CD4-positive, alpha-beta T cell (primary cell): Measurements from ENCODE around the gene TCF4. TPM values are rescaled to one million over a fixed set of nuclear protein-coding genes. Genes with fewer than 3 reads are reported as not detected.

Experiments used
- ATAC-seq: fragments of 200-7000 bp; cut with Tn5 transposase; one replicate; pipeline ENCODE4 v1.10.0; 2022; ENCODE audit warnings: mild to moderate bottlenecking; ENCODE audit not compliant: poor library complexity
- CTCF ChIA-PET: fragments of 350-600 bp; sonication (Branson Sonifier 250); formaldehyde crosslinking; loops from one replicate; lab custom pipeline; 2021; ENCODE audit warnings: antibody characterized with exemption, inconsistent platforms; lab: Charles Lee
- POLR2A ChIA-PET: fragments of 350-600 bp; sonication (Branson Sonifier 250); formaldehyde crosslinking; loops from one replicate; lab custom pipeline; 2021; ENCODE audit warnings: antibody characterized with exemption, inconsistent platforms; lab: Charles Lee
- DNase-seq, 14 experiments: peaks; one replicate each; pipeline ENCODE4 v3.0.0-alpha.2; 2013 to 2020; ENCODE audit warnings: mixed read lengths in 2 of 14
- H3K27ac ChIP-seq, 2 donors: one replicate each; pipeline versions ENCODE4 v1.5.1 to v1.7.0; 2013; ENCODE audit warnings: low read length in 2 of 2, low read depth in 1 of 2, mild to moderate bottlenecking in 1 of 2
- H3K27me3 ChIP-seq, 2 experiments: 1 replicate in 1 of 2; 2 replicates in 1 of 2; pipeline versions ENCODE4 v1.6.1 to v1.7.0; 2013; ENCODE audit warnings: low read length in 2 of 2, control low read depth in 1 of 2, mild to moderate bottlenecking in 1 of 2, moderate library complexity in 1 of 2; ENCODE audit not compliant: insufficient read depth in 2 of 2, control insufficient read depth in 1 of 2
- H3K36me3 ChIP-seq: one replicate; pipeline ENCODE4 v1.6.1; 2013; ENCODE audit warnings: low read length, control low read depth; ENCODE audit not compliant: insufficient read depth
- H3K4me1 ChIP-seq: one replicate; pipeline ENCODE4 v1.6.1; 2013; ENCODE audit warnings: low read length, control low read depth; ENCODE audit not compliant: insufficient read depth
- H3K4me3 ChIP-seq: one replicate; pipeline ENCODE4 v1.5.1; 2013; ENCODE audit warnings: mild to moderate bottlenecking, low read length, moderate library complexity
- H3K9me3 ChIP-seq, 2 experiments: 1 replicate in 1 of 2; 2 replicates in 1 of 2; pipeline versions ENCODE4 v1.6.1 to v1.7.0; 2013; ENCODE audit warnings: low read length in 2 of 2, mild to moderate bottlenecking in 2 of 2, control low read depth in 1 of 2, moderate library complexity in 1 of 2; ENCODE audit not compliant: control insufficient read depth in 1 of 2, insufficient read depth in 1 of 2
- H3K27ac Mint-ChIP-seq: one replicate; pipeline ENCODE4 v1.8.0; 2020; ENCODE audit warnings: mixed read lengths
- H3K27me3 Mint-ChIP-seq: one replicate; pipeline ENCODE4 v1.8.0; 2021; ENCODE audit warnings: mixed read lengths
- H3K36me3 Mint-ChIP-seq: one replicate; pipeline ENCODE4 v1.8.0; 2021; ENCODE audit warnings: low read depth, mixed read lengths
- H3K4me1 Mint-ChIP-seq: one replicate; pipeline ENCODE4 v1.8.0; 2021; ENCODE audit warnings: low read depth, mixed read lengths
- H3K4me3 Mint-ChIP-seq: one replicate; pipeline ENCODE4 v1.8.0; 2020; ENCODE audit warnings: mild to moderate bottlenecking, mixed read lengths
- H3K9me3 Mint-ChIP-seq: one replicate; pipeline ENCODE4 v1.8.0; 2020; ENCODE audit warnings: mixed read lengths
- CTCF ChIP-seq: fragments of 200-600 bp; IDR thresholded peaks from one replicate; pipeline ENCODE4 v1.8.0; 2022; ENCODE audit warnings: antibody characterized with exemption, mild to moderate bottlenecking
- intact Hi-C, 2 experiments: fragments of 100-400 bp; cut with DNase I in 1 of 2; cut with micrococcal nuclease in 1 of 2; formaldehyde crosslinking; loops; one replicate each; pipeline versions ENCODE4 v1.15.1 to v1.9.0; 2023 to 2025; cut with DNase I, micrococcal nuclease
- total RNA-seq, 174 experiments: library from RNA in 2 of 174; stranded (reverse) in 2 of 174; gene quantifications; one replicate each; pipeline ENCODE4 v1.2.3 and lab custom pipeline; 2021 to 2026

TCF4 gene
- total RNA-seq, 2 experiments from 2014 or later: 3.0 to 3.2 TPM

DNA sequence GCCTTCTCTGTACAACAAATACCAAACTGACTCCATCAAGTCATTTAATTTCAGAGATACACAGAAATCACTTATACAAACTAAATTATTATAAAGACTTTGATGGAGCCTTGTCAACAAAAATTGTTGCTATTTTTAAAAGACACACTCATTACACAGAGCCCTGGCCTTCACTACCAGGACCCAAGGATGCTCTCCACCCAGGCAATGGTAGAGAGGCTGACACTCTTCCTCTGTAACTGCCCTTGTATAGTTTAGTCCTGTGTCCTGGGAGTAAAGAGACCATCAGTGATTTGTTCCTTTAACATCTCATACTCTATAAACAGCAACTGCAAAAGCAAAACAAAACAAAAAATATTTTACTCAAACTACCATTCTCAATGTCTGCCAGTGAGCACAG is 173.5 kb downstream of the TCF4 start:
- no peaks in the 10 kb centered on the region for H3K4me1 ChIP-seq
- no peaks in the 10 kb centered on the region for H3K4me1 Mint-ChIP-seq
- ChIA-PET POLR2A (no interaction called here), CTCF (interaction anchor here (1.1 kb wide), 1 partner anchor 28 kb away, joined by 3 read pairs; no protein-coding TSS in a partner anchor)
- H3K27me3 Mint-ChIP-seq: no peaks in the 10 kb centered on the region
- no peaks in the 10 kb centered on the region for H3K27me3 ChIP-seq
- no peak overlapping the region for H3K4me3 ChIP-seq
- no peak overlapping the region for H3K4me3 Mint-ChIP-seq
- DNase-seq: no peak
- H3K9me3 ChIP-seq: no peaks in the 10 kb centered on the region
- no peak overlapping the region for H3K27ac Mint-ChIP-seq
- no peak overlapping the region for H3K27ac ChIP-seq
- TF ChIP-seq CTCF: no peak
- intact Hi-C loops: loop anchor here in 1 of 2 experiments (1.0 kb wide), 1 partner anchor 1162 kb away; no protein-coding TSS in a partner anchor
- H3K9me3 Mint-ChIP-seq: no peaks in the 10 kb centered on the region
- no peaks in the 10 kb centered on the region for H3K36me3 ChIP-seq
- no peak for ATAC-seq
- H3K36me3 Mint-ChIP-seq: no peaks in the 10 kb centered on the region

- no peaks in the 10 kb centered on the region for H3K27me3 Mint-ChIP-seq
- Histone ChIP-seq H3K9me3 (no peaks in the 10 kb centered on the region), H3K36me3 (no peaks in the 10 kb centered on the region), H3K27ac (no peak overlapping the region), H3K4me3 (no peak overlapping the region), H3K27me3 (no peaks in the 10 kb centered on the region), H3K4me1 (no peaks in the 10 kb centered on the region)
- no peak for TF ChIP-seq CTCF
- ATAC-seq (no peak), DNase-seq (no peak)
- H3K4me3 Mint-ChIP-seq: no peak overlapping the region
- intact Hi-C loops: no loop called here
- H3K4me1 Mint-ChIP-seq: no peaks in the 10 kb centered on the region
- H3K27ac Mint-ChIP-seq: no peak overlapping the region
- H3K36me3 Mint-ChIP-seq: no peaks in the 10 kb centered on the region
- no peaks in the 10 kb centered on the region for H3K9me3 Mint-ChIP-seq
- CTCF ChIA-PET: no interaction called here
- POLR2A ChIA-PET: no interaction called here
These were observed 174.5 kb downstream of the TCF4 start for GRCh38 chr18:55413474-55413873.

GRCh38 chr18:55407774-55408535 is 180.0 kb downstream of the TCF4 start:
- no peaks in the 10 kb centered on the region for H3K4me1 ChIP-seq
- Mint-ChIP-seq H3K27ac (no peak overlapping the region), H3K9me3 (no peaks in the 10 kb centered on the region), H3K27me3 (no peaks in the 10 kb centered on the region), H3K36me3 (no peaks in the 10 kb centered on the region), H3K4me3 (no peak overlapping the region), H3K4me1 (no peaks in the 10 kb centered on the region)
- no peak for DNase-seq
- no peak overlapping the region for H3K4me3 ChIP-seq
- ChIA-PET CTCF (no interaction called here), POLR2A (no interaction called here)
- H3K27ac ChIP-seq: no peak overlapping the region
- ATAC-seq: no peak
- no peak for TF ChIP-seq CTCF
- H3K36me3 ChIP-seq: no peaks in the 10 kb centered on the region
- no peaks in the 10 kb centered on the region for H3K9me3 ChIP-seq
- intact Hi-C loops: no loop called here
- H3K27me3 ChIP-seq: no peaks in the 10 kb centered on the region
